Stimulated activated CD8-positive, alpha-beta memory T cell treated with anti-CD3 and anti-CD28 coated beads, Interleukin-12 subunit alpha, Interleukin-12 subunit beta, amount 100 ng/mL, for 1 hour (primary cell): ENCODE results near the gene DENND4C.
"Not testable (repeated sequence)": the region's sequence is repeated elsewhere in the genome, so short reads cannot be mapped to it uniquely, and the experiment has no call there.

Source experiments
- DNase-seq: peaks from one replicate; pipeline ENCODE4 v3.0.0-alpha.2; 2020; ENCODE audit warnings: low read depth

The DENND4C gene

DNA sequence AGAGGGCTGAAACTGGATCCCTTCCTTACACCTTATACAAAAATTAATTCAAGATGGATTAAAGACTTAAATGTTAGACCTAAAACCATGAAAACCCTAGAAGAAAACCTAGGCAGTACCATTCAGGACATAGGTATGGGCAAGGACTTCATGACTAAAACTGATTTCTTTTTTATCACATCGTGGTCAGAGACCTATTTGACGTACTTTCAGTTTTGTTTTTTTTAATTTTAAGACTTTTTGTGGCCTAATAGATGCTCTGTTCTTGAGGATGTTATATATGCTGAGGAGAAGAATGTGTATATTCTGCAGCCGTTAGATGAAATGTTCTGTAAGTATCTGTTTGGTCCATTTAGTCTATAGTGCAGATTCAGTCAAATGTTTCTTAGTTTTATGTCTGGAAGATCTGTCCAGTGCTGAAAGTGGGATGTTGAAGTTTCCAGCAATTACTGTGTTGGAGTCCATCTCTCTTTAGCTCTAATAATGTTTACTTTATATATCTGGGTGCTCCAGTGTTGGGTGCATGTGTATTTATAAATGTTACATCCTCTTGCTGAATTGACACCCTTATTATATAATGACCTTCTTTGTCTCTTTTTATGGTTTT, 36.4 kb downstream of the DENND4C start:
- not testable (repeated sequence) for DNase-seq

DNA sequence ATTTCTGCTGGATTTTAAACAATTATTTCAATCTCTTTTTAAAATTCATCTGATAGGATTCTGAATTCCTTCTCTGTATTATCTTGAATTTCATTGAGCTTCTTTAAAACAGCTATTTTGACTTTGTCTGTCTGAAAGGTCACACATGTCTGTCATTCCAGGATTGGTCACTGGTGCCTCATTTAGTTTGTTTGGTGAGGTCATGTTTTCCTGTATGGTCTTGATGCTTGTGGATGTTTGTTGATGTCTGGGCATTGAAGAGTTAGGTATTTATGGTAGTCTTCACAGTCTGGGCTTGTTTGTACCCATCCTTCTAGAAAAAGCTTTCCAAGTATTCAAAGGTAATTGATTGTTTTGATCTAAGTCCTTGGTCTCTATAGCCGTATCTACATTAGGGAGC, 39.1 kb downstream of the DENND4C start:
- DNase-seq = no peak

GRCh38 chr9:19270421-19270949, 40.0 kb downstream of the DENND4C start:
- no peak for DNase-seq

- DNase-seq = no peak
Measured at GRCh38 chr9:19271081-19271480, 40.6 kb downstream of the DENND4C start.

DNA sequence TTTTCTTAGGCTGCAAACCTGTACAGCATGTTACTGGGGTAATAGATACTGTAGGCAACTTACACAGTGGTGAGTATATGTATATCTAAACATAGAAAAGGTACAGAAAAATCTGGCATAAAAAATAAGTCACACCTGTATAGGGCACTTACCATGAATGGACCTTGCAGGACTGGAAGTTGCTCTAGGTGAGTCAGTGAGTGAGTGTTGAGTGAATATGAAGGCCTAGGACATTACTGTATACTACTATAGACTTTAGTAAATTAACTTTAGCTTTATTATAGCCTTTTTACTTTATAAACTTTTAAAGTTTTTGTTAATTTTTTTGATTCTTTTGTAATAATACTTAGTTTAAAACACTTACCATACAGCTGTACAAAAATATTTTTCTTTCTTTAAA, 51.3 kb downstream of the DENND4C start:
- no peak for DNase-seq

DNA sequence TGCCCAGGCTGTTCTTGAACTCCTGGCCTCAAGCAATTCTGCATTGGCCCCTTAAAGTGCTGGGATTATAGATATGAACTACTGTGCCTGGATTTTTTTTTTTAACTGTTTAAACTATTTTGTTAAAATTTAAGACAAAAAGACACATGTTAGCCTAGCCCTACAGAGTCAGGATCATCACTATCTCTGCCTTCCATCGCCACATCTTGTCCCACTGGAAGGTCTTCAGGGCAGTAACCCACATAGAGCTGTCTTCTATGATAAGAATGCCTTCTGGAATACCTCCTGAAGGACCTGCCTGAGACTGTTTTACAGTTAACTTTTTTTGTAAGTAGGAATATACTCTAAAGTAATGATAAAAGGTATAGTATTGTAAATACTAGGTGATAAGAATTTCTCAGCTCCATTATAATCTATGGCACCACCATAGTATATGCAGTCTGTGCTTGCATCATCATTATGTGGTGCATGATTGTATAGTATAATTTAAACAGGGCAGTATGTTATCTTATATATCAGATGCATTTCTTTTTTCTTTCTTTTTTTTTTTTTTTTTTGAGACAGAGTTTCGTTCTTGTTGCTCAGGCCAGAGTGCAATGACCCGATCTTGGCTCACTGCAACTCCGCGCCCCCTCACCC, 52.7 kb downstream of the DENND4C start:
- no peak for DNase-seq

- DNase-seq = no peak
Measured at GRCh38 chr9:19284729-19285128, 54.2 kb downstream of the DENND4C start.

- DNase-seq = no peak
Measured at GRCh38 chr9:19286634-19287188, 56.2 kb downstream of the DENND4C start.

DNA sequence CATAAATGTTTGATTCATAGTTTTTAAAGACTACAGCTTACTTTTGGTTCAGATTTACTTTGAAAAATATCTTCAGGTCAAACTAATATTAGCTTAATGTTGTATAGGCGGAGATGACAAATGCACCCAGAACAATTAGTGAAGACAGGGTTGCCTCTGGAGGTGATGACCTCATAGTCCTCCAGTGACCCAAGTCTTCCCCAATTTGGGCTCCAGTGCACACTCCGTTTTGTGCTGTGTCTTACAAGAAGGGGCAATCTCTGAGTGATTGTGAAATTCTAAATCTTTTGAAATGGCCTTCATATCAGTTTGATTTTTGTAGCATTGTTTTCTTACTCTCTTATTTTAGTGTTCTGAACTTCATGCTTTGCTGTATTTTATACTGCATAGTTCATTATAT, 57.6 kb downstream of the DENND4C start:
- DNase-seq = no peak

DNA sequence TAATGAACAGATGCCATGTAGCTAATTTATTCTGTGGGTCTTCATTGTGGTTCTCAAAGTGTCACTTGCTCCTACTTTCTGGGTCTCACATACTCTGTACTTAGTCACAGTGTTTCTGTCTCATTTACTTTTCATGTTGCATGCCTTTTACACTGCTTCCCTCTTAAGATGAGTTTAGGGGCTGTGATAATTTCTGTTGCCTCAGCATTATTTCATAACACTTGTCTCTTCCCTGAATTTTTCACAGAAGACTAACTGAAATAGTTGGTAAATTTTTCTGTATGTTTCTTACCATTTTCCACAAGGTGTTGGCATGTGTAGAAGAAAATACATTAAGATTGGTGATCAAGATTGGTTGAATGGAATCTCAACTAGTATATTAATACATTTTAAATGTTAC, 59.6 kb downstream of the DENND4C start:
- DNase-seq = no peak

- no peak for DNase-seq
Measured at GRCh38 chr9:19294219-19294618, 63.7 kb downstream of the DENND4C start.

DNA sequence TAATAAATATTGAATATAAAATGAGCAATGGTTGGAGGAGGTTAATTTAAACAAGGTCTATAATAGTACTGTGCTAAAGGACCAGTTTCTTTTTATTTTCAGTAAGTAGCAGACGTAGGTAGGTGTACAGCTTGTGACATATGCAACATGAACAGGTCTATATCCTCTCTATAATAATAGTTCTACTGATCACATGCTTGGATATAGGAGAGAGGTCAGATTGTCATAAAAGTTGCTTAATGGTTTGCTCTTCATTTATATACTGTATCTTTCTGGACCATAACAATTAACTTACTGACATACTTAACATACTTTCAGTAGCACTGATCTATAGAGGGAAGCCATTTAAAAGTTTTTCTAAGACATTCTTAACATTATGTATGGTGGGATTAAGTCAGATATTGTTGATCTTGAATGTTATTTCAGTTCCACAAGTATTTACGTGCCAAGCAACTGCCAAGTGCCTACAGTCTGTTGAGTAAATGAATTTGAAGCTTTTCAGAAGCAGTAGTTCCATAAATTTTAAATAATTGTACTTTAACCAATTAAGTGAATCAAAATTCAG, 68.0 kb downstream of the DENND4C start:
- no peak for DNase-seq

GRCh38 chr9:19303216-19303615, 72.7 kb downstream of the DENND4C start:
- DNase-seq = no peak

- no peak for DNase-seq
Measured at GRCh38 chr9:19306568-19306967, 76.1 kb downstream of the DENND4C start.

GRCh38 chr9:19310246-19310645, 79.8 kb downstream of the DENND4C start:
- DNase-seq = no peak

DNA sequence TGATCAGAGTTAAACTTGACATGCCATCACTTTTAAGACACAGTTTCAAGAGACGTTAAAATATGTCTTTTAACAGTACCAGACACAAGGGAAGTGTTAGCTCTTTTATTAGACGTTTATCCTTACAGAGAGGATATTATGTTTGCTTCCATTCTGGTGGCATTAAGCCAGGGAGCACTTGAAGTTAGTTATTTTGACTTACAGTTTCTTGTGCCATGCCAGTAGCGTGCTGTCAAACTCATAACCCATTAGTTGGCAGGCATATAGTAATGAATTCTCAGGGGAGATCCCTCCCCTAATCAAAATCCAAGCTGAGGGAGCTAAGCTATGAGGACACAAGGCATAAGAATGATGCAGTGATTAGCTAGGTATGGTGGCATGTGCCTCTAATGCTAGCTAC, 83.1 kb downstream of the DENND4C start:
- DNase-seq = no peak

DNA sequence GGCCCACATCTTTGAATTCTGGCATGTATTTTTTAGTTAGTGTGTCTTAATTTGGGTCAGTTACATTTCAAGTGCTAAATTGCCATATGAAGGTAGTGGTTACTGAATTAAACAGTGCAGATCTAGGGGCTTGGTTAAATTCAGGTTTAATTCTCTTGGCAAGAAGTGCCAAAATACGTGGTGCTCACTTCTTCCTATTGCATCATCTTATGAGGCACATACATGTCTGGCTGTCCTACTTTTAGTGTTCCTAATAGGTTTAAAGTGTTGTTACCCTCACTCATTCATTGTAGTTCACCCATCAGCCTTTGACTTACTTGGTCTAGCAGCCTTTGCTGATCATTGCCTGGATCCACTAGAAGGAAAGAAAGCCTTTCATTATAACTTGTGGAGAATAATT, 90.0 kb downstream of the DENND4C start:
- no peak for DNase-seq

DNA sequence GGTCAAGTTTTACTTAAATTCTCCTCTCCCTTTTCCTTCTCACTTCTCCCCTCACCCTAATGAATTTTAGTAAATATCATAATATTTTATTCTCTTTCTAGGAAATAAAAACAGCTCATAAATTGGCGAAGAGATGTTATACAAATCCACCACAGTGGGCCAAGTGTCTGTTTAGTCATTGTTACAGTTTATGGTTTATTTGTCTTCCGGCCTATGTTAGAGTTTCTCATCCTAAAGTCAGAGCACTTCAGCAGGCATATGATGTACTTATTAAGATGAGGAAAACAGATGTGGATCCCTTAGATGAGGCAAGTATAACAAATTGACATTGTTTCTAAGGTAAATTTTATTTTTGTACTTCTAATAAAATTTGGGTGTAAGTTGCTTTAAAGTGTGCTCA, 101.4 kb downstream of the DENND4C start:
- no peak for DNase-seq

- no peak for DNase-seq
Measured at GRCh38 chr9:19336166-19336565, 105.7 kb downstream of the DENND4C start.

GRCh38 chr9:19342947-19343346, 112.5 kb downstream of the DENND4C start:
- DNase-seq = no peak

- no peak for DNase-seq
Measured at GRCh38 chr9:19358701-19359100, 128.2 kb downstream of the DENND4C start.

GRCh38 chr9:19369107-19369506, 138.6 kb downstream of the DENND4C start:
- DNase-seq = no peak

- no peak for DNase-seq
Measured at GRCh38 chr9:19371942-19372341, 141.4 kb downstream of the DENND4C start.
